OCI-LY7 (cell line): ENCODE data around the gene ZNF804A.

Source experiments
- CTCF ChIP-seq: fragments of 200-600 bp; sonication (generic); conservative IDR thresholded peaks from 2 replicates; pipeline ENCODE4 v1.5.1; 2014; ENCODE audit warnings: mild to moderate bottlenecking, antibody characterized with exemption, low read length, moderate library complexity, mixed read lengths
- EZH2phosphoT487 ChIP-seq: fragments of 200-600 bp; sonication (generic); IDR thresholded peaks from 2 replicates; pipeline ENCODE4 v1.6.1; 2018; ENCODE audit warnings: low read depth, borderline replicate concordance, mild to moderate bottlenecking, mixed run types, antibody characterized with exemption, low read length, moderate library complexity, mixed read lengths

GRCh38 chr2:184554736-184555135, 43.6 kb upstream of the ZNF804A start:
- TF ChIP-seq CTCF, result no peak
- TF ChIP-seq EZH2phosphoT487, result no peak
